ENCODE measurements around the gene NOS1AP. TPM values are rescaled to one million over a fixed set of nuclear protein-coding genes. Genes with fewer than 3 reads are reported as not detected.

The NOS1AP gene
- total and polyA plus RNA-seq, 2 donors from 2014 or later, result 0.47 to 10.7 TPM

- Histone ChIP-seq H3K36me3 (ENCODE audit: control insufficient read depth in 2 of 3, insufficient read depth in 3 of 3, low read length in 3 of 3) (no peaks in the 10 kb centered on the region), H3K4me1 (ENCODE audit: control insufficient read depth in 2 of 3, insufficient read depth in 2 of 3, low read depth in 1 of 3, low read length in 3 of 3) (peaks cover 0 to 1% (median 0%) of the 10 kb centered on the region in 3 donors), H3K27ac (ENCODE audit: low read depth in 2 of 2, low read length in 2 of 2) (no peak overlapping the region), H3K4me3 (ENCODE audit: low read length in 3 of 3) (no peak overlapping the region), H3K9me3 (ENCODE audit: control insufficient read depth in 2 of 3, insufficient read depth in 1 of 3, low read length in 3 of 3) (no peaks in the 10 kb centered on the region), H3K9ac (ENCODE audit: low read length in 3 of 3) (no peak overlapping the region), H3K27me3 (ENCODE audit: control insufficient read depth, insufficient read depth, low read length) (no peaks in the 10 kb centered on the region)
- DNase-seq (no peak), FAIRE-seq (no peak)
- intact Hi-C loops (cut with DNase I), result no loop called here
- TF ChIP-seq, protein P1, sequence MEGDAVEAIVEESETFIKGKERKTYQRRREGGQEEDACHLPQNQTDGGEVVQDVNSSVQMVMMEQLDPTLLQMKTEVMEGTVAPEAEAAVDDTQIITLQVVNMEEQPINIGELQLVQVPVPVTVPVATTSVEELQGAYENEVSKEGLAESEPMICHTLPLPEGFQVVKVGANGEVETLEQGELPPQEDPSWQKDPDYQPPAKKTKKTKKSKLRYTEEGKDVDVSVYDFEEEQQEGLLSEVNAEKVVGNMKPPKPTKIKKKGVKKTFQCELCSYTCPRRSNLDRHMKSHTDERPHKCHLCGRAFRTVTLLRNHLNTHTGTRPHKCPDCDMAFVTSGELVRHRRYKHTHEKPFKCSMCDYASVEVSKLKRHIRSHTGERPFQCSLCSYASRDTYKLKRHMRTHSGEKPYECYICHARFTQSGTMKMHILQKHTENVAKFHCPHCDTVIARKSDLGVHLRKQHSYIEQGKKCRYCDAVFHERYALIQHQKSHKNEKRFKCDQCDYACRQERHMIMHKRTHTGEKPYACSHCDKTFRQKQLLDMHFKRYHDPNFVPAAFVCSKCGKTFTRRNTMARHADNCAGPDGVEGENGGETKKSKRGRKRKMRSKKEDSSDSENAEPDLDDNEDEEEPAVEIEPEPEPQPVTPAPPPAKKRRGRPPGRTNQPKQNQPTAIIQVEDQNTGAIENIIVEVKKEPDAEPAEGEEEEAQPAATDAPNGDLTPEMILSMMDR (IDR thresholded peaks at IDR 0.05; ENCODE audit: borderline replicate concordance, extremely low read depth, insufficient read depth), result no peak
Observed at GRCh38 chr1:162324396-162324795, 254.9 kb downstream of the NOS1AP start.

GRCh38 chr1:162326559-162326958 is 257.1 kb downstream of the NOS1AP start:
- FAIRE-seq (no peak), DNase-seq (no peak)
- Histone ChIP-seq H3K4me3 (ENCODE audit: low read length in 3 of 3) (no peak overlapping the region), H3K9ac (ENCODE audit: low read length in 3 of 3) (no peak overlapping the region), H3K27me3 (ENCODE audit: control insufficient read depth, insufficient read depth, low read length) (no peaks in the 10 kb centered on the region), H3K4me1 (ENCODE audit: control insufficient read depth in 2 of 3, insufficient read depth in 2 of 3, low read depth in 1 of 3, low read length in 3 of 3) (no peaks in the 10 kb centered on the region), H3K9me3 (ENCODE audit: control insufficient read depth in 2 of 3, insufficient read depth in 1 of 3, low read length in 3 of 3) (no peaks in the 10 kb centered on the region), H3K36me3 (ENCODE audit: control insufficient read depth in 2 of 3, insufficient read depth in 3 of 3, low read length in 3 of 3) (no peaks in the 10 kb centered on the region), H3K27ac (ENCODE audit: low read depth in 2 of 2, low read length in 2 of 2) (no peak overlapping the region)
- intact Hi-C loops (cut with DNase I), result no loop called here
- TF ChIP-seq, protein P1 (IDR thresholded peaks at IDR 0.05; ENCODE audit: borderline replicate concordance, extremely low read depth, insufficient read depth), result no peak

GRCh38 chr1:162327144-162327787 is 257.8 kb downstream of the NOS1AP start:
- TF ChIP-seq, protein P1 (IDR thresholded peaks at IDR 0.05; ENCODE audit: borderline replicate concordance, extremely low read depth, insufficient read depth), result no peak
- no peaks in the 10 kb centered on the region for H3K36me3 ChIP-seq (ENCODE audit: control insufficient read depth in 2 of 3, insufficient read depth in 3 of 3, low read length in 3 of 3)
- H3K4me1 ChIP-seq (ENCODE audit: control insufficient read depth in 2 of 3, insufficient read depth in 2 of 3, low read depth in 1 of 3, low read length in 3 of 3), result no peaks in the 10 kb centered on the region
- H3K27me3 ChIP-seq (ENCODE audit: control insufficient read depth, insufficient read depth, low read length), result no peaks in the 10 kb centered on the region
- no peak for DNase-seq
- no peaks in the 10 kb centered on the region for H3K9me3 ChIP-seq (ENCODE audit: control insufficient read depth in 2 of 3, insufficient read depth in 1 of 3, low read length in 3 of 3)
- intact Hi-C loops (cut with DNase I), result no loop called here
- no peak overlapping the region for H3K27ac ChIP-seq (ENCODE audit: low read depth in 2 of 2, low read length in 2 of 2)
- no peak overlapping the region for H3K4me3 ChIP-seq (ENCODE audit: low read length in 3 of 3)
- no peak overlapping the region for H3K9ac ChIP-seq (ENCODE audit: low read length in 3 of 3)
- no peak for FAIRE-seq

DNA sequence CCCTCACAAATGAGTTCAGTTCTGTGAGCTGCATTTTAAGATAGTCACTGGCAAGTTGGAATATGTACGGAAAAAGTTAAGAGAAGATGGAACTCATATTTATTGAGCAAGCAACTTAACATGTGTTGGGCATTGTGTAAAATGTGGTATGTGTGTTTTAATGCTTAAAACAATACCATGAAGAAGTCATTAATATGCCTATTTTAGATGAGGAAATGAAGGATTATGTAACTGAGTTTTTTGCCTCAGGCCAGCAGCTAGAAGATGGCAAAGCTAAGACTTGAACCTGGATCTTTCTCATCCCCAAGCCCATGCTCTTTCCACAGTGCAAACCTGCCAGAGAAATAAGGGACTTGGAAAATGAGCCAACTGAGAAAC is 258.3 kb downstream of the NOS1AP start:
- FAIRE-seq (no peak), DNase-seq (no peak)
- Histone ChIP-seq H3K27me3 (ENCODE audit: control insufficient read depth, insufficient read depth, low read length) (no peaks in the 10 kb centered on the region), H3K9ac (ENCODE audit: low read length in 3 of 3) (no peak overlapping the region), H3K27ac (ENCODE audit: low read depth in 2 of 2, low read length in 2 of 2) (no peak overlapping the region), H3K4me3 (ENCODE audit: low read length in 3 of 3) (no peak overlapping the region), H3K36me3 (ENCODE audit: control insufficient read depth in 2 of 3, insufficient read depth in 3 of 3, low read length in 3 of 3) (no peaks in the 10 kb centered on the region), H3K4me1 (ENCODE audit: control insufficient read depth in 2 of 3, insufficient read depth in 2 of 3, low read depth in 1 of 3, low read length in 3 of 3) (no peaks in the 10 kb centered on the region), H3K9me3 (ENCODE audit: control insufficient read depth in 2 of 3, insufficient read depth in 1 of 3, low read length in 3 of 3) (no peaks in the 10 kb centered on the region)
- intact Hi-C loops (cut with DNase I), result no loop called here
- TF ChIP-seq, protein P1 (IDR thresholded peaks at IDR 0.05; ENCODE audit: borderline replicate concordance, extremely low read depth, insufficient read depth), result no peak
